Activated B cell treated with CpG ODN at 0.5 μM for 24 hours (primary cell): ENCODE results near the gene FAH. TPM values are rescaled to one million over a fixed set of nuclear protein-coding genes. Genes with fewer than 3 reads are reported as not detected.

Source experiments
- ATAC-seq: fragments of 200-7000 bp; cut with Tn5 transposase; one replicate; pipeline ENCODE4 v1.10.0; 2021; ENCODE audit warnings: low read depth, mild to moderate bottlenecking, moderate library complexity
- CTCF ChIA-PET: fragments of 350-600 bp; sonication (Branson Sonifier 250); formaldehyde crosslinking; loops from one replicate; lab custom pipeline; 2021; ENCODE audit warnings: antibody characterized with exemption; lab: Charles Lee
- POLR2A ChIA-PET: fragments of 350-600 bp; sonication (Branson Sonifier 250); formaldehyde crosslinking; loops from one replicate; lab custom pipeline; 2021; ENCODE audit warnings: antibody characterized with exemption; lab: Charles Lee
- DNase-seq: peaks from one replicate; pipeline ENCODE4 v3.0.0; 2022
- H3K27ac Mint-ChIP-seq: one replicate; pipeline ENCODE4 v1.8.0; 2020; ENCODE audit warnings: mixed read lengths
- H3K27me3 Mint-ChIP-seq: one replicate; pipeline ENCODE4 v1.8.0; 2021; ENCODE audit warnings: mixed read lengths
- H3K36me3 Mint-ChIP-seq: one replicate; pipeline ENCODE4 v1.8.0; 2021; ENCODE audit warnings: low read depth, mixed read lengths
- H3K4me1 Mint-ChIP-seq: one replicate; pipeline ENCODE4 v1.8.0; 2021; ENCODE audit warnings: mixed read lengths
- H3K4me3 Mint-ChIP-seq: one replicate; pipeline ENCODE4 v1.8.0; 2020; ENCODE audit warnings: mild to moderate bottlenecking, mixed read lengths
- H3K9me3 Mint-ChIP-seq: one replicate; pipeline ENCODE4 v1.8.0; 2020; ENCODE audit warnings: mixed read lengths
- CTCF ChIP-seq: fragments of 200-600 bp; IDR thresholded peaks from one replicate; pipeline ENCODE4 v1.8.0; 2022; ENCODE audit warnings: antibody characterized with exemption, mild to moderate bottlenecking
- intact Hi-C: fragments of 100-400 bp; cut with micrococcal nuclease; formaldehyde crosslinking; loops from one replicate; pipeline ENCODE4 v1.15.1; 2024
- total RNA-seq: library from RNA; stranded (reverse); gene quantifications from 2 replicates; pipeline ENCODE4 v1.2.3, GENCODE V29; 2022

The FAH gene
- total RNA-seq, 1 donor from 2014 or later: 8.6 TPM

GRCh38 chr15:80175436-80175835 lies 22.6 kb downstream of the FAH start:
- TF ChIP-seq CTCF: no peak
- ChIA-PET CTCF (interaction anchor here (2.8 to 4.5 kb wide), 2 partner anchors 794 kb away, joined by 12 to 76 read pairs; no protein-coding TSS in a partner anchor), POLR2A (no interaction called here)
- intact Hi-C loops: no loop called here
- peaks cover 2% of the 10 kb centered on the region for H3K36me3 Mint-ChIP-seq
- H3K27ac Mint-ChIP-seq: no peak overlapping the region
- ATAC-seq: no peak
- H3K9me3 Mint-ChIP-seq: no peaks in the 10 kb centered on the region
- peaks cover 3% of the 10 kb centered on the region for H3K4me1 Mint-ChIP-seq
- H3K4me3 Mint-ChIP-seq: no peak overlapping the region
- no peaks in the 10 kb centered on the region for H3K27me3 Mint-ChIP-seq
- DNase-seq: no peak

DNA sequence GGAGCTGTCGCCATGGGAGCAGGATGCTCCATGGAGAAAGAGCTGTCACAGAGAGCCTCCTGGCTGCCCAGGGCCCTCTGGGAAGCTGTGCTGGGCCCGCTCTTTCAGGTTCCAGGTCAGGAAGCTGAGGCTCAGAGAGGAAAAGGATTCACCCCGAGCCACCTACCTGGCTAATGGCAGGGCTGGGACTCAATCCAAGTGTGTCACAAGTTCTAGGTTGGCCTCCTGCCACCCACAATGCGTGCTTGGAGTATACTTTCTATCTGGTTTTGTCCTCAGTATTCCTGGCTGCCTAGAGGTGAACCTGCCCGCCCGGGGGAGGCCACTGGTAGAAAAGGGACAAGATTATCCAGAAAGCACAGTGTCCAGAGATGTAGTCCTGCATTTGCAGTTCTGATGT lies 23.6 kb downstream of the FAH start:
- no peak for TF ChIP-seq CTCF
- intact Hi-C loops: no loop called here
- ChIA-PET CTCF (interaction anchor here (2.8 kb wide), 1 partner anchor 795 kb away, joined by 12 read pairs; no protein-coding TSS in a partner anchor), POLR2A (no interaction called here)
- H3K27me3 Mint-ChIP-seq: no peaks in the 10 kb centered on the region
- no peak overlapping the region for H3K27ac Mint-ChIP-seq
- H3K4me1 Mint-ChIP-seq: peaks cover 3% of the 10 kb centered on the region
- DNase-seq (no peak), ATAC-seq (no peak)
- no peaks in the 10 kb centered on the region for H3K9me3 Mint-ChIP-seq
- no peak overlapping the region for H3K4me3 Mint-ChIP-seq
- peaks cover 2% of the 10 kb centered on the region for H3K36me3 Mint-ChIP-seq

GRCh38 chr15:80177156-80177555 lies 24.4 kb downstream of the FAH start:
- CTCF ChIA-PET: interaction anchor here (2.8 kb wide), 1 partner anchor 795 kb away, joined by 12 read pairs; no protein-coding TSS in a partner anchor

DNA sequence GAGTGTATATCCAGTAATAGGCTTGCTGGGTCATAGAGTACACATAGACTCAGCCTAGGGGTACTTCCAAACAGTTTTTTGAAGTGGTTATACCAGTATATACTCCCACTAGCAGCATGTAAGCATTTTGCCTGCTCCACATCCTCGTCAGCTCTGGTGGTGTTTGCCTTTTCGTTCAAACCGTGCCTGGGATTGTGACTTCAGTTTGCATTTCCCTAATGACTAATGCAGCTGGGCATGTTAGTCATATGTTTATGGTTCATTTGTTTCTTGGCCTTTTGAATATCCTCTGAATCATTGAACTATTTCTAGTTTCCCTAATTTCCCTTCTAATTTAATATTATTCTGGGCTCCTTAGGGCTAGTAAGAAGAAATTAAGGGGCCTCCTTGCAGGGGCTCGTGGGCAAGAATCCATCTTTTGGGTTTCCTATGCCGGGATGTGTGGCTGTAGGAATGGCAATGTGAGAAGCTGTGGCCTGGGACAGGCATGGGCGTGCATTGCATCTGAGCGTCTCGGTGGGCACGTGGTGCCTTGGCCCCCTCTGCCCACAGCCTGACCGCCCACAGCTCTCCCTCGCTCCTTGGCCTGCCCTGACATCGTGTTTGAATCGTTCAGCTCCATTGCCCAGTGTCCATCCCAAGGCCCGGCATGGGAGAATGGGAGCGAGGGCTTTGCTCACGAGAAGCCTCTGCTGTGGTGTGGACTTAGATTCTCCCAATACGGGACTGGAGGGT lies 26.4 kb downstream of the FAH start:
- ChIA-PET CTCF (interaction anchor here (1.3 kb wide), 1 partner anchor 797 kb away, joined by 3 read pairs; no protein-coding TSS in a partner anchor), POLR2A (interaction anchor here (0.5 kb wide), 1 partner anchor 183 kb away, joined by 6 read pairs; no protein-coding TSS in a partner anchor)
- intact Hi-C loops: no loop called here
- peaks cover 2% of the 10 kb centered on the region for H3K36me3 Mint-ChIP-seq
- no peak for ATAC-seq
- TF ChIP-seq CTCF: no peak
- H3K9me3 Mint-ChIP-seq: no peaks in the 10 kb centered on the region
- no peak overlapping the region for H3K4me3 Mint-ChIP-seq
- H3K27ac Mint-ChIP-seq: no peak overlapping the region
- DNase-seq: no peak
- no peaks in the 10 kb centered on the region for H3K27me3 Mint-ChIP-seq
- H3K4me1 Mint-ChIP-seq: peaks cover 3% of the 10 kb centered on the region

More at GRCh38 chr15:80177156-80177555, 24.4 kb downstream of the FAH start:
- peaks cover 3% of the 10 kb centered on the region for H3K4me1 Mint-ChIP-seq
- no peak overlapping the region for H3K27ac Mint-ChIP-seq
- TF ChIP-seq CTCF: no peak
- intact Hi-C loops: no loop called here
- H3K4me3 Mint-ChIP-seq: no peak overlapping the region
- no peak for DNase-seq
- H3K27me3 Mint-ChIP-seq: no peaks in the 10 kb centered on the region
- H3K36me3 Mint-ChIP-seq: peaks cover 2% of the 10 kb centered on the region
- POLR2A ChIA-PET: no interaction called here
- ATAC-seq: no peak
- no peaks in the 10 kb centered on the region for H3K9me3 Mint-ChIP-seq

DNA sequence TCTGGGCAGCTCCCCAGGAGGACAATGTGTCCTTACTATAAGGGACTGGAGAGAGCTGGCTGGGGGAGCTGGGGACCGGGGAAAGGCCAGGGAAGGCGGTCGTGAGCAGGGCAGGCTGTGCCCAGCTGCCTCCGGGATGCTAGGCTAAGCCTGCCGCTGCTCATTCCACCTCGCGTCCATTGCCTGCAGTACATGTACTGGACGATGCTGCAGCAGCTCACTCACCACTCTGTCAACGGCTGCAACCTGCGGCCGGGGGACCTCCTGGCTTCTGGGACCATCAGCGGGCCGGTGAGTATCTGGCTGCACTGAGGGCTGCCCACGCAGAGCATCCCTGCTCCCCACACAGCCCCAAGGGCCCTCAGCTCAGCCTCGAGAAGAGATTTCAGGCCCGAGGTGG lies 27.1 kb downstream of the FAH start:
- ATAC-seq (no peak), DNase-seq (no peak)
- POLR2A ChIA-PET: no interaction called here
- CTCF ChIA-PET: interaction anchor here (1.3 kb wide), 1 partner anchor 798 kb away, joined by 3 read pairs; no protein-coding TSS in a partner anchor
- Mint-ChIP-seq H3K4me3 (no peak overlapping the region), H3K27ac (no peak overlapping the region), H3K36me3 (peaks cover 5% of the 10 kb centered on the region), H3K4me1 (peaks cover 3% of the 10 kb centered on the region), H3K9me3 (no peaks in the 10 kb centered on the region), H3K27me3 (no peaks in the 10 kb centered on the region)
- no peak for TF ChIP-seq CTCF
- intact Hi-C loops: no loop called here
